Pulmonary artery endothelial cell (primary cell): ENCODE data around the gene SLC8A1. TPM values are rescaled to one million over a fixed set of nuclear protein-coding genes. Genes with fewer than 3 reads are reported as not detected.

Experiments used
- DNase-seq: peaks from one replicate; pipeline ENCODE4 v3.0.0-alpha.2; 2011; ENCODE audit warnings: low read depth, low spot score
- total RNA-seq: library from RNA; depleted of rRNA; stranded (reverse); fragments of >200 nt; gene quantifications from 2 replicates; pipeline ENCODE4 v1.2.3, GENCODE V29; 2014

SLC8A1 gene
- total RNA-seq, 1 donor from 2014 or later: 12.5 TPM

- no peak for DNase-seq
Observed at GRCh38 chr2:40311026-40311425, 140.9 kb downstream of the SLC8A1 start.

GRCh38 chr2:40310303-40310702, 141.6 kb downstream of the SLC8A1 start:
- no peak for DNase-seq

- no peak for DNase-seq
Observed at GRCh38 chr2:40304340-40304739, 147.6 kb downstream of the SLC8A1 start.

GRCh38 chr2:40303746-40304145, 148.1 kb downstream of the SLC8A1 start:
- no peak for DNase-seq

DNA sequence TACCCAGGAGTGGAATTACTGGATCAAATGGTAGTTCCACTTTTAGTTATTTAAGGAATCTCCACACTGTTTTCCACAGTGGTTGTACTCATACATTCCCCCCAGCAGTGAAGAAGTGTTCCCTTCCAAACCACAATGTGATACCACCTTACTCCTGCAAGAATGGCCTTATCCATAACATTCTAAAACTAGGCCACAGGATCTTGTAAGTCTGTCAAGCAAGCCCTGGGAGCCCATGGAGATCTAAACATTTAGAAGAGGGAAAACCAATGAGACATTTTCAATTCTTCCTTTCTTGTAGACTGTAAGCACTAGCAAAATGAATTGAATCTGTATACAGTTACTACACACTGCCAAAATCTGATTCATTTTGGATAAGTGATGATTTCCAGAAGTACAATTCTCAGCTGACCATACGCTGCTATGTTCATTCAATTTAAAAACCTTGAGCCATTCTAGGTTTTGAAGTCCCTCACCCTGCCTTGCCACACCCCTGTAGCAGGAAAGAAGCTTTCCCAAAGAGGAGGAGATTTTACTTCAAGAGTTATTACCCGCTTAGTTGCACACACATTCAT, 149.1 kb downstream of the SLC8A1 start:
- no peak for DNase-seq

DNA sequence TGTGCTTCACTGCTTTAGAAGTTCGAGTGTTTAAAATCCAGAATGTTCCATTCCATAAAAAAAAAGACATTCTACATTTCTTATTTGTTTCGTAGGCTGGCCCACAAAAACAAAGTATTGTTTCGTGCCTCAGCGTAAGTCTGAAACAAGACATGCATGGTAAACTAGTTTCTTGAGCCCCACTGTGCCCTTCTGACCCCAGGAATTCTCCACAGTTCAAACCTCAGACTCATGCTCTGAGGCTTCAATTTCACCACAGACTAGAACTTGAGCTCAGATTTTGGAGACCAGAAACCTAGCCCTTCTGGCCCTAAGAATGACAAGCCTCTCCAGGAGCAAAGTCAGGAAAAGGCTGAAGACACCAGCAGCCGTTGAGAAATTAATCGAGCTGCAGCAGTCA, 151.5 kb downstream of the SLC8A1 start:
- DNase-seq: no peak

DNA sequence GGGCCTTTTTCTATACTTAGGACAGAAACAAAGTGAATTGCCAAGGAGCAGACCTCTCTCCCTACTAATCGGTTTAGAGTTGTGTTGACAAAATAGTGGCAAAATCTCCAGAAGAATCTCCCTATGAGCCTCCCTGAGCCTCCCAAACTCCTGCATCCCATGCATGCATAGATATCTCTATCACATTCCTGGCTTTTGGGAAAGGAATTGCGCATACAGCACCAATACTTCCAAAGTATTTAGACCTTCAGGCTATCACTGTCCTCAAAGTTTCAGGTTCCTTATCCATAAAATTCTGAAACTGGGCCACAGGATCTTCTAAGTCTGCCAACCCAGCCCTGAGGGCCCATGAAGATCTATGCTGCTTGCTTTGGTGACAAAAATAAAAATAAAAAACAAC, 152.1 kb downstream of the SLC8A1 start:
- DNase-seq: no peak

GRCh38 chr2:40299173-40299572, 152.7 kb downstream of the SLC8A1 start:
- DNase-seq: no peak

- DNase-seq: no peak
Observed at GRCh38 chr2:40298026-40298425, 153.9 kb downstream of the SLC8A1 start.

DNA sequence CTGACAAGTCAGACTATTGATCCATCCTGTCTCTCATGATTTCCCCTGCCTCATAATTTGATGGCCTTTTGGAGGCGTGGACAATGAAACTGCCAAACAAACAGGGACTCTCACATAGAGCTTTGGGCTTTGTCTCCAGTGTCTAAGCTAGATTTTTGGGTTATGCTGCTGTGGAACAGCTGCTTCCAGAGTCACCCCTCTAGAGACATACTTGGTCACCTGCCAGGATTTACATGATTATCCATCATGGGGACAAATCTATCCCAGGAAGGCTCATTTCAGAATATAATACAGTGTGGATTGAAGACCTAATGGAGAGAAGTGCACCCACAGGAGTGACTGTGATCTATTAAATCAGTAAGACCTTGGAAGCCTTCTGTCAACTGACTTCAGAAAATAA, 159.6 kb downstream of the SLC8A1 start:
- DNase-seq: no peak

GRCh38 chr2:40289771-40290404, 162.0 kb downstream of the SLC8A1 start:
- DNase-seq: no peak

DNA sequence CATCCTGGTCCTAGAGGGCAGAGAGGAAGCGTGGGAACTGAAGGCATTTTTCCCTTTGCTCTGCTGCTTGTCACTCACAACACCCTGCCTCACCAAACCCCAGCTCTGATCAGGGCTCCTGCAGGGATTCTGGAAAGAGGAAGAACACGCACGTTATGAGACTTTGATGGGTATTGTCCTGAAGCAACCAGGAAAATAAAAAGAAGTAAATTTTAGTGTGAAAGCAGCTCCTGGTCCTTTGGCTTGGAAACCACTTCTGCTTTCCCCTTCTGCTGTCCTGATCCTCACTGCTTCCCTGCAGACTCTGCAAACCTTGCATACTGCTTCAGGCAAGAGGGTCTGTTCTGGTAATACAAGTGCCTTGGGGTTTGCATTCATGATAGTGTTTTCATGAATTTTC, 164.1 kb downstream of the SLC8A1 start:
- no peak for DNase-seq

DNA sequence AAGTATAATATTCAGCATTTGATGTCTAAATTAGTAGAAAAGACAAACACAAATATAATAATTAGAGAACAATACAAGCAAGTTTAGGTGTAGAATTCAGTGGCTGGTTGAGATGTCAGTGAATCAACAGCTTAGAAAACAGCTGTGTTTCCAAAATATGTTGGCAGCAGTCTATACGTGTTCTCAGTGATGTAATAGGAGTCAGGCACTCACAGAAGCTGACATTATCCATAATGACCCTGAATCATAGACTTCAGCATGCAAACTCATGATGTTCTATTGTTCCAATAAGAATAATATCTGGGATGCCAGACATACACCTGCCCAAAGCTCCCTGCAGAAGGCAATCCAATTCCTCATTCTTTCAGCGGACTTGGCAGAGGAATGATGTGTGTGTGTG, 164.7 kb downstream of the SLC8A1 start:
- DNase-seq: no peak

DNA sequence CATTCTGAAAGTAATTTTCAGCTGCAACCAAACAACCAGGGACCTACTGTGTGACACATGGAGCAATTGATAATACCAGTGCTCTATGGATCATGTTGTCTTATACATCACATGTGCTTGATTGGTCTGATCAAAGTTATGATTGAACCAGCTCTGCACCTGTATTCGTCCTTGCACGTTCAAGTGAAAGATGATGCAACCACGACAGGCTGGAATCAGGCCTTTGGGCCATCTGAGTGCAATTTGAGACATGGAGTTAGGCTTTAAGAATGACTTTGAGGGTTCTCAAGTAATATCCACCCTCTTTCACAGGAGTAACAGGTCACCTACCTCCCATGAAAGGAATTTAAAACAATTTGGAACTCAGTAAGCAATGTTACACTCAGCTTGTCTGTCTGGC, 165.2 kb downstream of the SLC8A1 start:
- no peak for DNase-seq

DNA sequence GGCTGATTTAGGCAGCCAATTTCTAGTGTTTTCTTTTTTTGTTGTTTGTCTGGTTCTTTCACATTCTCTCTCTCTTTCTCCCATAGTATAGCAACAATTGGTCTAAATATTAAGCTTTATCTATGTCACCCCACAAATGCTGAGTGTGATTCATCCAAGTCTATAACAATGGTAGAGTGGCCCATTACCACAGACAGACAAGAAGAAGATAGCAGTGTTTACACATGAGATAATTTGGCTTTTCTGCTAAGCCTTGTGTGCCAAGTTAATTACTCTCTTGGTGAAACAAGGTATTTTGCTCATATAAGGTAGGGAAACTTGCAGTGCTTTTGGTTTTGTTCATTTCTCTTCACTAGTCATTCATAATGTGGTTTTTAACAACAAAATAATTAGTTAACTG, 166.5 kb downstream of the SLC8A1 start:
- DNase-seq: no peak

GRCh38 chr2:40284797-40285196, 167.1 kb downstream of the SLC8A1 start:
- no peak for DNase-seq

GRCh38 chr2:40283111-40283909, 168.6 kb downstream of the SLC8A1 start:
- DNase-seq: no peak

DNA sequence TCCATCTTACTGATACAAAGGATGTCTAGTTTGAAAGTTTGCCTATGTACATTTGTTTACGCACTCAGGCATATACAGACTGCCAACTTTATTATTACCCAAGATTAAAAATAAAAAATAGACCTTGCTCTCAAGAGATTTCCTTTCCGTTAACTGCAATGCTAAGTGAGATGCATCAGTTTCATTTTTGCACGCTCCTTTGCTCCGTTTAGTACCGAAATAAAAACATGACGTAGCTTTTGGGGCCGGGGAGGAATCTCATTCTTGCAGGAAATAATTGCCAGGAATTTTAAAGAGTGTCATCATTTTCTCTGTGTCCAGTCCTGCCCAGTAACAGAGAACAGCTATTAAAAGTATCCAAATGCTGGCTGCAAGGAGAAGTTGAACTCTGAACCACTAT, 169.5 kb downstream of the SLC8A1 start:
- no peak for DNase-seq

DNA sequence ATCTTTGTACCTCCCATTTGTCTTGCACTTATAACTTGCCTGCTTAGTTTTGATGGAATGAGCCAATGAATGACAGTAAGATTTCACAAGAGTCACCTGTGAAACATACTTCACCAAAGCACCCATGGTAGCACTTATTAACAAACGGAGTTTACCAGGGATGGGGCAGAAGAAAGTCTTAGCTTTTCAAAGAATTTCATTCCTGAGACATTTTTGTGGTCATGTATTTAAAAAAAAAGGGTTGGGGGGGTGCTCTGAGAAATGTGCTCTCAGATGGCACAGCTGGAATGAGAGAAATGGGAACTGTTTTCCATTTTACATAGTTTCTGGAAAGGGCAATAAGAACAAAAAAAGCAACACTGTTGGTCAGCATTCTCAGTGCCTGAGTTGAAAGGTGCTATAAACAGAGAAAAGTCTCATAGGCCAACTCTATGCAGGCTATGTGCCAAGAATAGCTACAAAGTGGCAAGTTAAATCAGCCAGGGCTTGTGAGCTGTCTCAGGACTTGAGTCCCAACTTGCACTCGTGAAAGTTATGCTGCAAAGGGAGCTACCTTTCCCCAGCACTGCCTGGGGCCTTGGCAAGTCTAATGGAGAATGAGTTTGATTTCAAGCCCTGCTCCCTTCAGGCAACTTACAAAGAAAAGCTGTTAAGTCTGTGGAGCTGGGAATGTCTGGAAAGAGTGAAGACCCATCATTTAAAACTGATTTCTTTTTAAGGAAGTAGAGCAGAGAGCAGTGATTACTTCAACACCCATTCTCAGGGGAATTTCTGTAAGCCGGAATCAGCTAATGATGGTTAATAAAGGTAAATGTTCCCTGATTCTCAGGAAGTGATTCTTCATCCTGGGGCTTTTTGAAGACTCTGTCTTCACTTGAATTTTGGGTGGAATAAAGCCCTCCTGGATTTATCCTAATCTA, 170.6 kb downstream of the SLC8A1 start:
- no peak for DNase-seq

GRCh38 chr2:40279482-40279881, 172.4 kb downstream of the SLC8A1 start:
- DNase-seq: no peak

DNA sequence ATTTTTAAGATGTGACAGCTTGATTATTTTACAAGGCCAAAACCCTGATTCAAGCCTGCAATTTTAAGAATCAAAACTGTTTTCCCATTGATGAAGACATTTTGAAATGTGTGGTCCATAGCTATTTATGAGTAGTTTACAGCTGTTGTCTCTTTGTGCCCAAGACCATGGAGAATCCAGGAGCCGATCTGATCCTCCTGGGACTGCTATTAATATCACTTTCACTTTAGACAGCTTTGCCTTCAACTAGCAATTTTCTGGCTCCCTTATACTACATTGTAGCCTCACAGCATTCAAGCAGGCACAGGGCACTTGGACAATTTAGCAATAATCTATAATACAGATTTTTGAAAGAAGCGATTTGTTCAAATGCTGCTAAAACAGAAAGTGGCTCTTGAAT, 172.9 kb downstream of the SLC8A1 start:
- DNase-seq: no peak

DNA sequence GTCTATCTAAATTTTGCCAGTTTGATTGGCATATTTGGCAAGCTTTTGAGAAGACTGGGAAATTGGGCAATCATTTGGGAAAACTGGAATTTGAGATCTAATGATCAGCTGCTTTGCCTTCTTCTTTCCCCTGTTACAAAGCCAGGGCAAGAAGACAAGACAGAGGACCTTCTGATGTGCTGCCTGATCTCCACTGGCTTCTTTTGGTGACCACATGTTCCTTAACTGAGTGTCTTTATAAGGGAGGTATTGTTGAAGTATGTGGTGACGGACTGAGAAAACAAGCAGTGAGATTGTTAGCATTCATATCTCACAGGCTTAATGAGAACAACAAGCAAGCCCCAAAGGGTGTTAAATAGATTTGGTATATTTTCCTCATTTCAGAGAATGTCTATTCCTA, 175.8 kb downstream of the SLC8A1 start:
- no peak for DNase-seq
